Dendritic cell treated with granulocyte-macrophage colony-stimulating factor and Interleukin-4, amounts not matched to agents 40 ng/mL and 50 ng/mL, for 4 days (primary cell): Measurements from ENCODE around the gene FADS2.

Experiments
- H3K27ac Mint-ChIP-seq: one replicate; pipeline ENCODE4 v1.8.0; 2022; ENCODE audit warnings: mild to moderate bottlenecking, mixed read lengths
- H3K27me3 Mint-ChIP-seq: one replicate; pipeline ENCODE4 v1.8.0; 2022; ENCODE audit warnings: mild to moderate bottlenecking, mixed read lengths
- H3K36me3 Mint-ChIP-seq: one replicate; pipeline ENCODE4 v1.8.0; 2022; ENCODE audit warnings: low read depth, mixed read lengths
- H3K4me1 Mint-ChIP-seq: one replicate; pipeline ENCODE4 v1.8.0; 2022; ENCODE audit warnings: low read depth, mixed read lengths
- H3K4me3 Mint-ChIP-seq: one replicate; pipeline ENCODE4 v1.8.0; 2022; ENCODE audit warnings: mild to moderate bottlenecking, moderate library complexity, mixed read lengths
- H3K9me3 Mint-ChIP-seq: one replicate; pipeline ENCODE4 v1.8.0; 2022; ENCODE audit warnings: mixed read lengths
- intact Hi-C: fragments of 100-400 bp; cut with micrococcal nuclease; formaldehyde crosslinking; loops from one replicate; pipeline ENCODE4 v1.15.0; 2022

FADS2 gene

GRCh38 chr11:61892085-61892370, 63.9 kb downstream of the FADS2 start:
- peaks cover 9% of the 10 kb centered on the region for H3K36me3 Mint-ChIP-seq
- peaks cover 22% of the 10 kb centered on the region for H3K4me1 Mint-ChIP-seq
- no peak overlapping the region for H3K27ac Mint-ChIP-seq
- H3K4me3 Mint-ChIP-seq = peak overlapping the region; percentile 56
- no peaks in the 10 kb centered on the region for H3K9me3 Mint-ChIP-seq
- peaks cover 11% of the 10 kb centered on the region for H3K27me3 Mint-ChIP-seq
- intact Hi-C loops = no loop called here

GRCh38 chr11:61893981-61894380, 65.9 kb downstream of the FADS2 start:
- Mint-ChIP-seq H3K36me3 (peaks cover 28% of the 10 kb centered on the region), H3K27me3 (peaks cover 8% of the 10 kb centered on the region), H3K9me3 (no peaks in the 10 kb centered on the region), H3K4me3 (no peak overlapping the region), H3K27ac (no peak overlapping the region), H3K4me1 (peaks cover 28% of the 10 kb centered on the region)
- intact Hi-C loops = no loop called here

GRCh38 chr11:61895046-61895717, 67.1 kb downstream of the FADS2 start:
- H3K4me1 Mint-ChIP-seq = peaks cover 30% of the 10 kb centered on the region
- peaks cover 4% of the 10 kb centered on the region for H3K27me3 Mint-ChIP-seq
- H3K27ac Mint-ChIP-seq = peak overlapping the region; percentile 11
- no peak overlapping the region for H3K4me3 Mint-ChIP-seq
- intact Hi-C loops = no loop called here
- H3K36me3 Mint-ChIP-seq = peaks cover 40% of the 10 kb centered on the region
- no peaks in the 10 kb centered on the region for H3K9me3 Mint-ChIP-seq

GRCh38 chr11:61895718-61896059, 67.6 kb downstream of the FADS2 start:
- H3K4me1 Mint-ChIP-seq = peaks cover 27% of the 10 kb centered on the region
- no peak overlapping the region for H3K4me3 Mint-ChIP-seq
- H3K27me3 Mint-ChIP-seq = peaks cover 3% of the 10 kb centered on the region
- no peaks in the 10 kb centered on the region for H3K9me3 Mint-ChIP-seq
- intact Hi-C loops = no loop called here
- H3K36me3 Mint-ChIP-seq = peaks cover 45% of the 10 kb centered on the region
- H3K27ac Mint-ChIP-seq = no peak overlapping the region

GRCh38 chr11:61896665-61897386, 68.7 kb downstream of the FADS2 start:
- H3K4me3 Mint-ChIP-seq = no peak overlapping the region
- peaks cover 23% of the 10 kb centered on the region for H3K4me1 Mint-ChIP-seq
- no peak overlapping the region for H3K27ac Mint-ChIP-seq
- intact Hi-C loops = no loop called here
- H3K36me3 Mint-ChIP-seq = peaks cover 57% of the 10 kb centered on the region
- H3K9me3 Mint-ChIP-seq = no peaks in the 10 kb centered on the region
- H3K27me3 Mint-ChIP-seq = no peaks in the 10 kb centered on the region

- peaks cover 60% of the 10 kb centered on the region for H3K36me3 Mint-ChIP-seq
- peaks cover 23% of the 10 kb centered on the region for H3K4me1 Mint-ChIP-seq
- no peak overlapping the region for H3K4me3 Mint-ChIP-seq
- H3K27me3 Mint-ChIP-seq = no peaks in the 10 kb centered on the region
- no peaks in the 10 kb centered on the region for H3K9me3 Mint-ChIP-seq
- H3K27ac Mint-ChIP-seq = no peak overlapping the region
- intact Hi-C loops = loop anchor here (2.0 kb wide), 2 partner anchors 185 to 211 kb away; no protein-coding TSS in a partner anchor
Observed at GRCh38 chr11:61897387-61898246, 69.5 kb downstream of the FADS2 start.

- intact Hi-C loops = loop anchor here (2.0 kb wide), 2 partner anchors 185 to 211 kb away; no protein-coding TSS in a partner anchor
- Mint-ChIP-seq H3K4me1 (peaks cover 23% of the 10 kb centered on the region), H3K4me3 (no peak overlapping the region), H3K36me3 (peaks cover 66% of the 10 kb centered on the region), H3K27me3 (peaks cover 6% of the 10 kb centered on the region), H3K27ac (no peak overlapping the region), H3K9me3 (no peaks in the 10 kb centered on the region)
Observed at GRCh38 chr11:61898247-61898582, 70.1 kb downstream of the FADS2 start.

- Mint-ChIP-seq H3K27ac (no peak overlapping the region), H3K4me3 (no peak overlapping the region), H3K36me3 (peaks cover 77% of the 10 kb centered on the region), H3K27me3 (peaks cover 14% of the 10 kb centered on the region), H3K4me1 (peaks cover 23% of the 10 kb centered on the region), H3K9me3 (no peaks in the 10 kb centered on the region)
- intact Hi-C loops = loop anchor here (1.0 to 2.0 kb wide), 3 partner anchors 48 to 210 kb away; no protein-coding TSS in a partner anchor
Observed at GRCh38 chr11:61899146-61899841, 71.2 kb downstream of the FADS2 start.

- H3K27me3 Mint-ChIP-seq = peaks cover 18% of the 10 kb centered on the region
- H3K4me3 Mint-ChIP-seq = no peak overlapping the region
- H3K4me1 Mint-ChIP-seq = peaks cover 14% of the 10 kb centered on the region
- intact Hi-C loops = no loop called here
- peaks cover 87% of the 10 kb centered on the region for H3K36me3 Mint-ChIP-seq
- H3K9me3 Mint-ChIP-seq = no peaks in the 10 kb centered on the region
- H3K27ac Mint-ChIP-seq = peak overlapping the region; percentile 3
Observed at GRCh38 chr11:61900251-61900650, 72.2 kb downstream of the FADS2 start.

- Mint-ChIP-seq H3K4me1 (peaks cover 11% of the 10 kb centered on the region), H3K27ac (no peak overlapping the region), H3K4me3 (no peak overlapping the region), H3K9me3 (no peaks in the 10 kb centered on the region), H3K27me3 (peaks cover 21% of the 10 kb centered on the region), H3K36me3 (peaks cover 95% of the 10 kb centered on the region)
- intact Hi-C loops = loop anchor here (1.0 kb wide), 1 partner anchor 21 kb away; no protein-coding TSS in a partner anchor
Observed at GRCh38 chr11:61901397-61901796, 73.3 kb downstream of the FADS2 start.

- Mint-ChIP-seq H3K27ac (no peak overlapping the region), H3K9me3 (no peaks in the 10 kb centered on the region)
- intact Hi-C loops = no loop called here
Observed at GRCh38 chr11:61902313-61902712, 74.2 kb downstream of the FADS2 start.

GRCh38 chr11:61903845-61904244, 75.7 kb downstream of the FADS2 start:
- H3K27me3 Mint-ChIP-seq = peaks cover 31% of the 10 kb centered on the region
- peaks cover 83% of the 10 kb centered on the region for H3K36me3 Mint-ChIP-seq
- H3K4me3 Mint-ChIP-seq = no peak overlapping the region
- peaks cover 13% of the 10 kb centered on the region for H3K4me1 Mint-ChIP-seq
- H3K27ac Mint-ChIP-seq = no peak overlapping the region
- intact Hi-C loops = no loop called here
- no peaks in the 10 kb centered on the region for H3K9me3 Mint-ChIP-seq

More at GRCh38 chr11:61902313-61902712, 74.2 kb downstream of the FADS2 start:
- Mint-ChIP-seq H3K27me3 (peaks cover 25% of the 10 kb centered on the region), H3K4me3 (no peak overlapping the region), H3K36me3 (peaks cover 94% of the 10 kb centered on the region), H3K4me1 (peaks cover 11% of the 10 kb centered on the region)

GRCh38 chr11:61904539-61905048, 76.5 kb downstream of the FADS2 start:
- no peak overlapping the region for H3K4me3 Mint-ChIP-seq
- no peaks in the 10 kb centered on the region for H3K9me3 Mint-ChIP-seq
- H3K4me1 Mint-ChIP-seq = peaks cover 13% of the 10 kb centered on the region
- H3K27me3 Mint-ChIP-seq = peaks cover 31% of the 10 kb centered on the region
- peaks cover 76% of the 10 kb centered on the region for H3K36me3 Mint-ChIP-seq
- intact Hi-C loops = no loop called here
- no peak overlapping the region for H3K27ac Mint-ChIP-seq
